Activated CD8-positive, alpha-beta memory T cell treated with anti-CD3 and anti-CD28 coated beads, Interleukin-2, amount 50 U/mL, for 4 hours (primary cell): ENCODE results near the gene PLAGL1.
"Not testable (repeated sequence)": the region's sequence is repeated elsewhere in the genome, so short reads cannot be mapped to it uniquely, and the experiment has no call there.

Experiments
- DNase-seq: peaks from one replicate; pipeline ENCODE4 v3.0.0-alpha.2; 2020

The PLAGL1 gene

GRCh38 chr6:143934867-143935266 lies 73.2 kb downstream of the PLAGL1 start:
- no peak for DNase-seq

DNA sequence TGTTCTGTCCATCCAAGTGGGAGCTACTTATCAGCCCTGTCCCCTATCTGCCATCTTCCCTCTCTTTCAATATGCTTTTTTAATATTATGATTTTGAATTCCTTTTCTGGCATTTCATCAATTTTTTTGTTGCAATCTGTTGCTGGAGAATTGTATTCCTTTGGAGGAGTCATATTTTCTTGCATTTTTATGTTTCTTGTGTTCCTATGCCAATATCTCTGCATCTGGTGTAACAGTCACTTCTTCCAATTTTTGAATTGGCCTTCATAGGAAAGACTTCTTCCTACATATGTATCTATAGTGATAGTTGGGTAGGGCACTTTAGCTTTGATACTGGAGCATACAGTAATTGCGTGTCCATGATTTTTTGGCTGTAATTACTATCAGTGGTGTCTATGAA lies 73.7 kb downstream of the PLAGL1 start:
- no peak for DNase-seq

- DNase-seq: no peak
Measured at GRCh38 chr6:143929975-143930374, 78.1 kb downstream of the PLAGL1 start.

- no peak for DNase-seq
Measured at GRCh38 chr6:143928853-143929252, 79.2 kb downstream of the PLAGL1 start.

GRCh38 chr6:143917026-143917425 lies 91.0 kb downstream of the PLAGL1 start:
- not testable (repeated sequence) for DNase-seq

DNA sequence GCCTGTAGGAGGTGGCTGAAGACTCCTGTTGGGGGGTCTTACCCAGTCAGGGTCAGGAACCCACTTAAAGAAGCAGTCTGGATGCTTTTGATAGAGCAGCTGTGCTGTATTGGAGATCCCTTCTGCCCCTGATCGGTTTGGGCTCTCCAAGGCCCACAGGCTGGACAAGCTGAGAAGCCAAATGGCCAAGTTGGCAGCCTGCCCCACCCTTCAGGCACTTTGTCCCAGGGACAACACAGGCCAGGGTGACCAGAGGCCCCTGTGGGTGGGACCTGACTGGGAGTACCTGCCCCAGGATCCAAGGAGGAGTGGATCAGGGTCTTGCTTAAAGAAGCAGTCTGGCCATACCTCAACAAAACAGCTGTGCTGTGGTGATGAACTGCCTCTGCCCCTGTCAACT lies 95.4 kb downstream of the PLAGL1 start:
- no peak for DNase-seq

- DNase-seq: no peak
Measured at GRCh38 chr6:143911028-143911427, 97.0 kb downstream of the PLAGL1 start.

DNA sequence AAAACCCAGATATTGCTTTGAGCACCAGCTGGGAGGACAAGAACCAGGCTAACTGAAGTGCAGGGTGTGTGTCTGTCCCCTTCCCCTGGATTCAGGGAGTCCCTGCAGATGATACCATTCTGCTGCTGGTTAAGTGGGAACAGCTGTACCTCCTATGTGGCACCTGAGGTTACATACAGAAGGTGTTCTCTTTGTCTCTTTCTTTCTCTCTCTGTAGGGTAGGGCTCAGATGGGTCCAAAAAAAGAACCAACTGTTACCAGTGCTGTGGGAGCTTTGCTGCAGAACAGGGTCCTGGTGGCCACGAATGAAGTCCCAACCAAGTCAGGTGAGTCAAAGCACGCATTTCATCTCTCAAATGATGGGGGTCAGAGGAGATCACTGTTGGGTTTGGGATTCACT lies 105.2 kb downstream of the PLAGL1 start:
- no peak for DNase-seq

DNA sequence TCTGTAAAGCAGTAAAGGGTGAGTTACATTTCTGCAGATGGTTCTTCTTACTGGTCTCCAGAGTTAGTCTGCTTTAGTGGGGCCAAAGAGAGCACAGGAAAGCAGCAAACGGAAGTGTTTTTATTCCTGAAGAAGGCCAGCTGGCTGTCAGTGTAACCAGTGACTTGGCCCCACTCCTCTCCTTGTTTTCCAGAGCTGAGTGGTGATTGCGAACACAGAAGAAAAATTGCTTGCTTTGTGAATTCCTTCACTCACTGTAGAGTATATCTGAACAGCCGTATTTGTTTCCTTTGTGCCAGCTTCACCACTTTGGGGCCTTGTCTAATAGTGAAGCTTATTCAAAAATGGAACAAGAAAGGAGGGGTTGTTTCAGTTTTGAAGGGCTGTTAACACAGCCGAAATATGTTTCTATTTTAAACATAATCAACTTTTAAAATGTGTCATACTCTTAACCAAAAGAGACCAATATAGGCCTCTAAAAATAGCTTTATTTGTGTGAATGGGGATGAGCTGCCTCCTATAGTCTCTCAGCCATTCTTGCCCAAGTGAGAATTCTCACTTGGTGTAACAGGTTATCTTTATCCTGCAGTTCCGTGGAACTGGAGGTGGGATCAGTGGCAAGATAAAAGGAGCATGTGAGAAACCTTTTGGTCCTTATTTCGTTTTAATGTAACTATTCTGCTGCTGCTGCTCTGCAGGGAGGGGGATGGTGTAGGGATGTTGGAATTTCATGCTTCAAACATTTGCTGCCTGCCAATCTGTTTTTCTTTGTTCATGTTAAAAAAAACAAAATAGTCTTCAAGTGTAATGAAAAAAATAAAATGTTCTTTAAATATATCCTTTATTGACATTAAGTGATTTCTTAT lies 105.9 kb downstream of the PLAGL1 start:
- DNase-seq: no peak

DNA sequence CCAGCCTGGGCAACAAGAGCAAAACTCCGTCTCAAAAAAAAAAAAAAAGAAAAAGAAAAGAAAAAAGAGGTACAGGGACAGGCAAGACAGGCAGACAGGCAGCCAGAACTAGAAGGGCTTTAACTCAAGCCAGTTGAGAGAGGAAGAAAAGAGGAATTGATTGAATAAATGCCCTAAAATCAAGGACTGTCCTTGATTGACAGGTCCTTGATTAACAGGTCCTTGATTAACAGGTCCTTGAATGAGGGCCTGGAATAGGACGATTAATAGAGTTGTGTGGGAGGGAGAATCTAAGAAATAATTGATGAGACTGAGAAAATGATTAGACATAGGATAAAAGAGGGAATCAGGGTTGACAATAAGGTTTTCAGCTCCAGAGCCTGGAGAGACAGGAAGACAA lies 107.7 kb downstream of the PLAGL1 start:
- DNase-seq: no peak

GRCh38 chr6:143896126-143896860 lies 111.8 kb downstream of the PLAGL1 start:
- no peak for DNase-seq

- no peak for DNase-seq
Measured at GRCh38 chr6:143894655-143895054, 113.4 kb downstream of the PLAGL1 start.
